Measurements from ENCODE around the gene EIF3A.

DNA sequence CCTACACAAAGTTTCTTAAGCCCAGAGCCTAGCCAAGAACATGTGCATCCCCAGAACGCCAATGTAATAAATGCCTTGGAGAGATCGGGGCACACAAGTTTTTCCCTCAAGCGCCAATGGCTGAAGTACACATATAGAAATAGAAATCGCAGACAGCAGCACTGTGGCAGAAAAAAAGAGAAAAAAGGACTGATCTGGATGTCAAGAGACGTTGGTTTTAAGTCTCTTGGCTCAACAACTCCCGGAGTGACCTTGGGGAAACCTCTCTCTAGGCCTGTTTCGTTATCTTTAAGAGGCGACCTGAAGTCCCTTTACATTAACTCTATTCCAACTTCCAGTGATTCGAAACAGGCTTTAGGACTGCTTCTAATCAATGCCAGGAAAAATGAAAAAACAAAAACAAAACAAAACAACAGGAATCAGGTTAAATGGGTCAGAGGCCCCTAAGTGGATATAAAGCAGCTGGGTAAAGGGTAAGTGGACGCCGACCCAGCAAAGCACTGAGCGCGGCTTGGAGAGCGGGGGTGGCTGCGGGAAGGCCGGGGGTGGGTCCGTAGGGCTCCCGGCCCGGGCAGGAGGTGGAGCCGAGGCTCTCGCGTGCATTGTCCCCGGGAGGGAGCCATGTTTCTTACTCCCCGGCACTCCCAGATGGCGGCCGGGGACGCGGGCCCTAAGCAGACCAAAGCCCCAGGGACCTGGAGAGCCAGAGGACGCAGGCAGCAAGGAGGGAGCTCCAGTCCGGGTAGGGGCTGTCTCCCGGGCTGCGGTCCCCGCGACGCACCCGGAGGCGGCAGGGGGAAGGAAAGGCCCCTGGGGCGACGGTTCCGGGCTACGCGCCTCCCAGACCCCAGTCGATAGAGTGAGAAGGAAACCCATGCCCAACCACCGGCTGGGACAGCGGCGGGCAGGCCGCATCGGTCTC lies 757 bp downstream of the EIF3A start:
- TF ChIP-seq, protein P1, sequence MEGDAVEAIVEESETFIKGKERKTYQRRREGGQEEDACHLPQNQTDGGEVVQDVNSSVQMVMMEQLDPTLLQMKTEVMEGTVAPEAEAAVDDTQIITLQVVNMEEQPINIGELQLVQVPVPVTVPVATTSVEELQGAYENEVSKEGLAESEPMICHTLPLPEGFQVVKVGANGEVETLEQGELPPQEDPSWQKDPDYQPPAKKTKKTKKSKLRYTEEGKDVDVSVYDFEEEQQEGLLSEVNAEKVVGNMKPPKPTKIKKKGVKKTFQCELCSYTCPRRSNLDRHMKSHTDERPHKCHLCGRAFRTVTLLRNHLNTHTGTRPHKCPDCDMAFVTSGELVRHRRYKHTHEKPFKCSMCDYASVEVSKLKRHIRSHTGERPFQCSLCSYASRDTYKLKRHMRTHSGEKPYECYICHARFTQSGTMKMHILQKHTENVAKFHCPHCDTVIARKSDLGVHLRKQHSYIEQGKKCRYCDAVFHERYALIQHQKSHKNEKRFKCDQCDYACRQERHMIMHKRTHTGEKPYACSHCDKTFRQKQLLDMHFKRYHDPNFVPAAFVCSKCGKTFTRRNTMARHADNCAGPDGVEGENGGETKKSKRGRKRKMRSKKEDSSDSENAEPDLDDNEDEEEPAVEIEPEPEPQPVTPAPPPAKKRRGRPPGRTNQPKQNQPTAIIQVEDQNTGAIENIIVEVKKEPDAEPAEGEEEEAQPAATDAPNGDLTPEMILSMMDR (conservative IDR thresholded peaks at IDR 0.05 in 1 of 2, IDR thresholded peaks at IDR 0.05 in 1 of 2; ENCODE audit: low read depth in 1 of 2, low read length in 2 of 2): no peak
- no peak for TF ChIP-seq EZH2 (IDR thresholded peaks at IDR 0.05; ENCODE audit: low read length, missing control alignments)

Data from fibroblast of lung (primary cell).